A673 (cell line): ENCODE measurements around the gene EMID1. TPM values are rescaled to one million over a fixed set of nuclear protein-coding genes. Genes with fewer than 3 reads are reported as not detected.

Experiments
- BruUV-seq: library from RNA; stranded (reverse); fragments of 400-500 nt; replicated peaks from 2 replicates; lab custom pipeline; 2021; lab: Mats Ljungman, UMichigan
- CTCF ChIA-PET: fragments of 300-600 bp; sonication (Branson Sonifier 250); formaldehyde crosslinking; loops from one replicate; lab custom pipeline; 2022; ENCODE audit warnings: antibody characterized with exemption; lab: Charles Lee
- POLR2A ChIA-PET: fragments of 300-600 bp; sonication (Branson Sonifier 250); formaldehyde crosslinking; loops from one replicate; lab custom pipeline; 2022; ENCODE audit warnings: antibody characterized with exemption; ENCODE audit not compliant: low non-redundant PET; lab: Charles Lee
- DNase-seq: peaks from one replicate; pipeline ENCODE4 v3.0.0-alpha.2; 2015; ENCODE audit warnings: low spot score
- H3K27ac ChIP-seq: fragments of 200-600 bp; sonication (generic); 2 replicates; pipeline ENCODE4 v1.5.1; 2016; ENCODE audit warnings: mixed run types, low read depth, mild to moderate bottlenecking, mixed read lengths, antibody characterized with exemption, low read length; ENCODE audit not compliant: poor library complexity, severe bottlenecking
- H3K27me3 ChIP-seq: fragments of 200-600 bp; sonication (generic); replicated peaks from 2 replicates; pipeline ENCODE4 v1.6.1; 2017; ENCODE audit warnings: mixed run types, low read depth, mild to moderate bottlenecking, mixed read lengths, antibody characterized with exemption, low read length; ENCODE audit not compliant: insufficient read depth, poor library complexity
- H3K36me3 ChIP-seq: fragments of 200-600 bp; sonication (generic); 2 replicates; pipeline ENCODE4 v1.6.1; 2016; ENCODE audit warnings: mixed run types, mild to moderate bottlenecking, mixed read lengths, antibody characterized with exemption, low read length; ENCODE audit not compliant: insufficient read depth, poor library complexity, severe bottlenecking
- H3K4me1 ChIP-seq: fragments of 200-600 bp; sonication (generic); 2 replicates; pipeline ENCODE4 v1.6.1; 2017; ENCODE audit warnings: mixed run types, mild to moderate bottlenecking, mixed read lengths, antibody characterized with exemption, low read length; ENCODE audit not compliant: insufficient read depth, poor library complexity, severe bottlenecking
- H3K4me3 ChIP-seq: fragments of 200-600 bp; sonication (generic); 2 replicates; pipeline ENCODE4 v1.5.1; 2016; ENCODE audit warnings: low read depth, mixed run types, mild to moderate bottlenecking, mixed read lengths, low read length; ENCODE audit not compliant: poor library complexity, severe bottlenecking
- H3K9me3 ChIP-seq: fragments of 200-600 bp; sonication (generic); 2 replicates; pipeline ENCODE4 v1.6.1; 2016; ENCODE audit warnings: mixed run types, low read depth, mild to moderate bottlenecking, mixed read lengths, antibody characterized with exemption, low read length; ENCODE audit not compliant: poor library complexity, severe bottlenecking
- EZH2 ChIP-seq: fragments of 200-600 bp; sonication (generic); IDR thresholded peaks from 2 replicates; pipeline ENCODE4 v1.6.1; 2017; ENCODE audit warnings: borderline replicate concordance, low read depth, mild to moderate bottlenecking, mixed read lengths, antibody characterized with exemption, low read length; ENCODE audit not compliant: poor library complexity, severe bottlenecking
- intact Hi-C: fragments of 100-400 bp; cut with micrococcal nuclease; formaldehyde crosslinking; loops from one replicate; pipeline ENCODE4 v1.10.0; 2022; ENCODE audit not compliant: unreplicated experiment
- total RNA-seq: library from RNA; stranded (reverse); gene quantifications from 2 replicates; pipeline ENCODE4 v1.2.3, GENCODE V29; 2021
- TF ChIP-seq, protein P1 (sequence below): fragments of 300-800, 200-600 bp; sonication (generic); conservative IDR thresholded peaks from 2 replicates; pipeline ENCODE4 v1.5.1; 2017; ENCODE audit warnings: low read depth, mild to moderate bottlenecking, antibody characterized with exemption, low read length, moderate library complexity, mixed read lengths

Gene EMID1
- total RNA-seq, 1 experiment from 2014 or later: not detected

GRCh38 chr22:29301716-29302401, 96.2 kb downstream of the EMID1 start:
- H3K27me3 ChIP-seq: no peaks in the 10 kb centered on the region
- no TSS peak for BruUV-seq
- no peaks in the 10 kb centered on the region for H3K9me3 ChIP-seq
- peaks cover 2% of the 10 kb centered on the region for H3K4me1 ChIP-seq
- CTCF ChIA-PET: no interaction called here
- POLR2A ChIA-PET: no interaction called here
- H3K27ac ChIP-seq: no peak overlapping the region
- no peak for DNase-seq
- H3K4me3 ChIP-seq: no peak overlapping the region
- intact Hi-C loops: no loop called here
- no peak for TF ChIP-seq EZH2
- TF ChIP-seq, protein P1, sequence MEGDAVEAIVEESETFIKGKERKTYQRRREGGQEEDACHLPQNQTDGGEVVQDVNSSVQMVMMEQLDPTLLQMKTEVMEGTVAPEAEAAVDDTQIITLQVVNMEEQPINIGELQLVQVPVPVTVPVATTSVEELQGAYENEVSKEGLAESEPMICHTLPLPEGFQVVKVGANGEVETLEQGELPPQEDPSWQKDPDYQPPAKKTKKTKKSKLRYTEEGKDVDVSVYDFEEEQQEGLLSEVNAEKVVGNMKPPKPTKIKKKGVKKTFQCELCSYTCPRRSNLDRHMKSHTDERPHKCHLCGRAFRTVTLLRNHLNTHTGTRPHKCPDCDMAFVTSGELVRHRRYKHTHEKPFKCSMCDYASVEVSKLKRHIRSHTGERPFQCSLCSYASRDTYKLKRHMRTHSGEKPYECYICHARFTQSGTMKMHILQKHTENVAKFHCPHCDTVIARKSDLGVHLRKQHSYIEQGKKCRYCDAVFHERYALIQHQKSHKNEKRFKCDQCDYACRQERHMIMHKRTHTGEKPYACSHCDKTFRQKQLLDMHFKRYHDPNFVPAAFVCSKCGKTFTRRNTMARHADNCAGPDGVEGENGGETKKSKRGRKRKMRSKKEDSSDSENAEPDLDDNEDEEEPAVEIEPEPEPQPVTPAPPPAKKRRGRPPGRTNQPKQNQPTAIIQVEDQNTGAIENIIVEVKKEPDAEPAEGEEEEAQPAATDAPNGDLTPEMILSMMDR: no peak
- H3K36me3 ChIP-seq: peaks cover 26% of the 10 kb centered on the region

GRCh38 chr22:29302402-29302680, 96.6 kb downstream of the EMID1 start:
- POLR2A ChIA-PET: no interaction called here
- Histone ChIP-seq H3K27me3 (no peaks in the 10 kb centered on the region), H3K27ac (no peak overlapping the region), H3K9me3 (no peaks in the 10 kb centered on the region), H3K4me1 (peaks cover 2% of the 10 kb centered on the region), H3K4me3 (no peak overlapping the region), H3K36me3 (peaks cover 21% of the 10 kb centered on the region)
- intact Hi-C loops: no loop called here
- BruUV-seq: no TSS peak
- no peak for TF ChIP-seq EZH2
- TF ChIP-seq, protein P1: no peak
- DNase-seq: no peak
- CTCF ChIA-PET: no interaction called here

GRCh38 chr22:29302681-29303465, 97.2 kb downstream of the EMID1 start:
- Histone ChIP-seq H3K4me3 (no peak overlapping the region), H3K4me1 (peaks cover 6% of the 10 kb centered on the region), H3K36me3 (peaks cover 16% of the 10 kb centered on the region), H3K27ac (no peak overlapping the region), H3K27me3 (no peaks in the 10 kb centered on the region), H3K9me3 (no peaks in the 10 kb centered on the region)
- intact Hi-C loops: no loop called here
- no peak for TF ChIP-seq EZH2
- TF ChIP-seq, protein P1: no peak
- ChIA-PET POLR2A (no interaction called here), CTCF (interaction anchor here (0.6 kb wide), 1 partner anchor 18 kb away, joined by 3 read pairs; no protein-coding TSS in a partner anchor)
- no TSS peak for BruUV-seq
- no peak for DNase-seq
